Activated CD8-positive, alpha-beta memory T cell treated with anti-CD3 and anti-CD28 coated beads, Interleukin-2, amount 50 U/mL, for 1 hour (primary cell): ENCODE results near the gene HES3.

Experiments
- DNase-seq: peaks from one replicate; pipeline ENCODE4 v3.0.0-alpha.2; 2020; ENCODE audit errors: extremely low read depth

The HES3 gene

DNA sequence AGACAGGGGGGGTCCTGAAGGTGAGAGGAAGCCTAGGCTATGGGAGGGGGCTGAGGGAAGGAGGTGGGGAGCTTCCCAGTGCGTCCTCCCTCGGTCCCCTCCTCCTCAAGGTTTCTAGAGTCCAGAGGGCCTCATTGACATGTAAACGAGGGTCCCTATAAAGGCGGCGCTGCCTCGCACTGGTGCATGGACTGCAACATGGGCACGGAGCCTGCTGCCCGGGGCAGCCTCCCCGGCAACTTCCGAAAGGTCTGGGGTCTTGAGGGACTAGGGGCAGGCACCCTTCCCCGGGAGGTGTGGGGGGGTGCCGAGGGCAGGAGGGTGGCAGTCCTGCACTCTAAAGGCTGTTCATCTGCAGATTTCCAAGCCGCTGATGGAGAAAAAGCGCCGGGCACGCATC, at the start of gene HES3:
Gene HES3 (plus strand): TSS at position 187 of the 400 bp plus-strand sequence. CDS start 187 bp downstream, at position 374.
- no peak for DNase-seq

DNA sequence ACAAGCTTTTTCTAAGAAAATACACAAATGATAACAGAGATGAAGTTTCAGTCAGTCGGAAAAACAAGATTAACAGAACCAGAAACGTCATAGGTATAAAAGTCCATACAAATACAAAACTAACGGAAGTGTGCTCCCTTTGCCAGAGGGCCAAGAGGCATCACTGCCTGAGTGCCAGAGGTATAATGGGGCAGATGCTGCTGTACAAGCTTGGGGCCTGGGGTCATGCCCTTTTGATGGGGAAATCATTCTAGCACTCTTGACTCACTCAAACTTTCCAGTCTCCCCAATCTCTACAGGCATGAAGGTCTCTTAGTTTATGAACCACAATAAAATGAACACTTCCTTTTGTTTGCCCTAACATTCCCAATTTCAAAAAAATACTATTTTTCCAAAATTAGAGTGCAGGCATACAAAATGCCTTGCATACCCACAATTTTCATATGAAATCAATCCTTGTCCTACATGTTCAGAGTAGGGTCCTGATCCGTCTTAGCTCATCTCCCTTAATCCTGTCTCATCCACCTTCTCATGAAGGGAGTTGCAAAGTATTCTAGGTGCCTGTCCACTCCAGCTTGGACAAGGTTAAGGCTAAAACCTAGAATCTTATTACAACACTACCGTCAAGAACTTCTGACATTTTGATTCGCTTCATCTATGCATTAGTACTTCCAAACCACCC, 46.1 kb upstream of the HES3 start:
- no peak for DNase-seq

DNA sequence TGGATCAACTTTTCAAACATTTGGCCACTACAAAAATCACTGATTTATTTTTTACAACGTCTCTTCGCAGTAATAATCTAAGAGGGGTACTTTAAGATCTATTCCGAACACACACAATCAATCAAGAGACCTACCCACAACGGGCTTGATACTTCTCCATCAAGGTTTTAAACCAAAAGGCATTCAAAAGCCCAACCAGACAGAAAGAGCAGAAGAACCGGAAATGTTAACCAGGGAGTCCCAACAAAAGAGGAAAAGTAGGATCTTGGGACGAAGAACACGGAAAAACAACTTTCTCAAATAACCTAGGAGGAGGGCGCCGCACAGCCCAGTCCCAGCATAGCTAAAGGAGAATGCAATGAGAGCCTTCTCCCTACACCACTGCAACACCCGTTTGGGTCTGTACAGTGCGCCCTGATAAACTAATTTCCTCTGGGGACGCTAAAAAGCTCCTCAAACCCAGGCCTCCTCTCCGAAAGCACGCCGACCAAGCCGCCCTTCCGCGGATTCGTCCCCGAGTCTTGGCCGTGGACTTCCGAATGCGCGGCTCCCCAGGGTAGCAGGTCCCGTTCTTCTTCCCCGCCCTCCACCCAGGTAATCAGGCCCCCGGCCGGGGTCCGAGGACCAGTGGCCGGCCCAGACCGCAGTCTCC, 45.2 kb upstream of the HES3 start:
- no peak for DNase-seq

- peak; percentile 93 for DNase-seq
Measured at GRCh38 chr1:6199298-6200187, 44.4 kb upstream of the HES3 start, which contains the start of gene RPL22. Gene RPL22, minus strand, starts transcription at chr1:6199595. Its CDS starts 22 bp downstream, at chr1:6199573.

GRCh38 chr1:6200188-6200809, 43.7 kb upstream of the HES3 start:
- DNase-seq: no peak

GRCh38 chr1:6202256-6202655, 41.7 kb upstream of the HES3 start:
- DNase-seq: no peak

DNA sequence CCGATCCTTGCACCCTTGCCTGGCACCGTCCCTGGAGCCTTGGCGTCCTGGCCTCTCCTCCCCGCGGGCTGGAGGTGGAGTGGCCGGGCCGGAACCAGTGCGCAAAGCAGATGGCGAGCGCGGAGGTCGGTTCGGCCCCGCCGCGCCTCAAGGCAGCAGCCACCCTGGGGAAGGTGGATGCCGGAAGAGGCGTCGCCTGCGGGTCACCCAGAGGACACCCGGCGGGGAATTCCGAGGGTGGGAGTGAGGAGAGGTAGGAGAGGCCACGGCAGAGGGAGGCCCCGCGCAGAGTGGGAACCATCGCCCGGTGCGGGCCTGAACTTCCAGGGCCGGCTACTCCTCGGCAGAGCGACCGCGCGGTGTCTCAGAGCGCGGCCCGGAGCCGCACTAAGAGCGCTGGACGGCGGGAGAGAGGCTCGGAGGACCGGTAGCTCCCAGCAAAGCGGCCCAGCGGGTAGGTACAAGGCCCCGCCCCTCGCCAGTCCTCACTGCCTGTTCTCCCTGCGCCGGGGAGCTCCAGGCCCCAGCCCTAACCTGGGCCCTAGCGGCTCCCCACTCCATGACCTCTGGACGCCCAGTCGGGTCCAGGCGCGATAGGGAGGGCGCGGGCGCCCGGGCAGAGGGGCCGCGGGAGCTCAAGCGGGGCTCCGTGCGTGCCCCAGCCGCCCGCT, 38.0 kb upstream of the HES3 start, which contains the start of gene RNF207:
Gene RNF207 (plus strand): TSS at position 271 of the 671 bp plus-strand sequence. CDS start 417 bp downstream, outside the sequence.
- no peak for DNase-seq

- DNase-seq: no peak
Measured at GRCh38 chr1:6206520-6206855, 37.5 kb upstream of the HES3 start.

DNA sequence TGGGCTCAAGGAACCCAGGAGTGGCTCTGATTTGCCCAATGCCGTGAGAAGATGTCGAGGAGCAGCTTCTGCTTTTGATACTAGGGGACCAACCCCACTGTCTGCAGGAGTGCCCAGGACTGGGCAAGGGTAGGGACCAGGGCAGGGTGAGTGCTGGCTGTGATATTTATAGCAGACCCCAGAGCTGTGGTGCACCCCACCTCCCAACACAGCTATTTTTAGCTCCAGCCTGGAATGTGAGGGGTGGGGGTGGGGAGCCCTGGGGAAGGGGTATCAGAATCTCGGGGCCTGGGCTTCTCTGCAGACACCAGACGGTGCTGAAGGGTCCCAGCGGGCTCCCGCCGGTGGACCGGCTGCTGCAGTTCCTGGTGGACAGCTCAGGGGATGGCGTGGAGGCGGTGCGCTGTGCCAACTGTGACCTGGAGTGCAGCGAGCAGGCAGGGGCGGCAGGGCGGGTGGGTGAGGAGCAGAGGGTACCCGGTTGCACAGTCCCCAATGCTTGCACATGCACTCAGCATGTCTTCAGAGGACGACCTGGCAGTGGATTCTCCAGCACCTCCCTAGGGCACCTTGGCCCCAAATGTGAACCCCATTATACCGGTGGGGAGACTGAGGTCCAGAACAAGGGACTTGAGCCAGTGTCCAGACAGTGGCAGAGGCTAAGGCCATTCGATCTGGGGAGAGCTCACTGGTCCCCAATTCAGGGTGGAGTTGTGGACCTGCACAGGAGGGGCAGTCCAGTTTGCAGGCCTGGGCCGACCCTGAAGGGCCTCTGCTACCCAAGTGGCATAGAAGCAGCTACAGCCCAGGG, 36.7 kb upstream of the HES3 start:
- no peak for DNase-seq

GRCh38 chr1:6207921-6208320, 36.1 kb upstream of the HES3 start:
- DNase-seq: no peak

- no peak for DNase-seq
Measured at GRCh38 chr1:6208723-6209660, 35.0 kb upstream of the HES3 start.

DNA sequence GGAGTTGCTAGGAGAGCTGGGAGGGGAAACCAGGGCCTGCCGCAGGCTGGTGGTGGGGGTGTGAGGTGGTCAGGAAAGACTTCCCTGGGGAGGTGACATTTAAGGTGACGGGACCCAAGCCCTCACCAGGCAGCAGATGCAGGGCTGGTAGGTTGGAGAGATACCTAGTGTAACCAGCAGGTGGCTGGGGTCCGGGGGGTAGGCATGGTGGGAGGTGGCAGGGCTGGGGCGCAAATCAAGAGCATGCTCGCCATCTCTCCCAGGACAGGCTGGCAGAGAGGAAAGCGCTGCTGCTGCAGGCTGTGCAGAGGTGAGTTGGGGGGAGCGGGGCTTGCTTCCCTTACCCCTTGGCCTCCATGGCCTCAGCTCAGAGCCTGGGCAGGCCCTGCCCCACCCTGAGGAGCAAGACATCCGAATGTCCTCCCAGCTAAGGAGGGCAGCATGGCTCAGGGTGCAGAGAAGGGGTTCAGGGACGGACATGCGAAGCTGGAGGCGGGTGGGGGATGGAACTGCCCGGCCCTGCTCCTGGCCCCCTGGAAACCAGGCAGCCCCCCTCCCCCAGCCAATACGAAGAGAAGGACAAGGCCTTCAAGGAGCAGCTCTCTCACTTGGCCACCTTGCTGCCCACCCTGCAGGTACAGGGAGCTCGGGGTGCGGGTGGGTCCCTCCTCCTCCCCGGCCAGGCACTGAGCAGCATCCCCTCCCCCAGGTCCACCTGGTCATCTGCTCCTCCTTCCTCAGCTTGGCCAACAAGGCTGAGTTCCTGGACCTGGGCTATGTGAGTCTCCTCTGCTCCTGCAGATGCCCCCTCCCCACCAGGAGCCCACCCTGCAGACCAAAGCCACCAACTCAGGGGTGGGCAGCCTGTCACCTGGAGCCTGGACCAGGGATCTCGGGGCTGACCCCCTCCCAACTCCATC, 34.1 kb upstream of the HES3 start:
- DNase-seq: no peak

DNA sequence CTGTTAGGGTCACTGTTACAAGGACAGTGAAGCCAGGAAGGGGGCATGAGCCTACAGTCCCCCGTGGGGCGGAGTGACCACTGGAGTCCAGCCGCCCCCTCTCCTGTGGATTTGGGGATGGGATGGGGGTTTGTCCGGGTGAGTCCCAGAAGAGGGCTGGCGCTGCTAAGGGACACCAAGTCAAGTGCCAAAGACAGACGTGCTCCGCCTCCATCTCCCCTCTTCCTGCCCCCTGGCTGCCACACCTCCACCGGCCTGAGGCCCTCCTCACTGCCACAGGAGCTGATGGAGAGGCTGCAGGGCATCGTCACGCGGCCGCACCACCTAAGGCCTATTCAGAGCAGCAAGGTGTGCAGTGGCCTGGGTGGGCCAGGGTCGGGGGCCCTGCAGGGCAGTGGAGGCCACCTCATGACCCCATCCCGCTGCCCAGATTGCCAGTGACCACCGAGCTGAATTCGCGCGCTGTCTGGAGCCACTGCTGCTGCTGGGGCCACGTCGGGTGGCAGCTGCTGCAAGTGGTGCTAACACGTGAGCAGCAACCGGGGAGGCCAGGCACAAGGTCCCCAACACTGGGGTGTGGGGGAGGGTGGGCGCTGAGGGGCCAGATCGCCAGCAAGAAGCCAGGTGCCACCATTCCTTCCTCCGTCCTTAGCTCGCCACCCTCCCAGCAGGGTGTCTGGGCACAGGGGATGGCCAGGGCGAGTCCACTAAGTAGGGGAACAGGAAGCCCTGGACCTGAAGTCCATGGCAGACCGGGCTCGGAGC, 33.2 kb upstream of the HES3 start:
- DNase-seq: no peak

DNA sequence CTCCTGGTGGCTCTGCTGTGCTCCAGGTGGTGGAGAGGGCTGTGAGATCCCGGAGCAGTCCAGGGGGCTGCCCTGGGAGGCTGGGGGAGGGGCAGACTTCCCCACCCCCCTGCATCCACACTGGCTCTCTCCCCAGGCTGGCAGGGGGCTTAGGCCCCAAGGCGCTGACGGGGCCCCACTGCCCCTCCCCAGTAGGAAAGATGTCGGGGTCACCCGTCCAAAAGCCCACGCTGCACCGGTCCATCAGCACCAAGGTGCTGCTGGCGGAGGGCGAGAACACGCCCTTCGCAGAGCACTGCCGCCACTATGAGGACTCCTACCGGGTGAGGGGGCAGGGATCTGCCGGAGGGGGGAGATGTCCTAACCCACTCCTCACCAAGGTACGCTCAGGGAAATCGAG, 32.2 kb upstream of the HES3 start:
- DNase-seq: no peak

DNA sequence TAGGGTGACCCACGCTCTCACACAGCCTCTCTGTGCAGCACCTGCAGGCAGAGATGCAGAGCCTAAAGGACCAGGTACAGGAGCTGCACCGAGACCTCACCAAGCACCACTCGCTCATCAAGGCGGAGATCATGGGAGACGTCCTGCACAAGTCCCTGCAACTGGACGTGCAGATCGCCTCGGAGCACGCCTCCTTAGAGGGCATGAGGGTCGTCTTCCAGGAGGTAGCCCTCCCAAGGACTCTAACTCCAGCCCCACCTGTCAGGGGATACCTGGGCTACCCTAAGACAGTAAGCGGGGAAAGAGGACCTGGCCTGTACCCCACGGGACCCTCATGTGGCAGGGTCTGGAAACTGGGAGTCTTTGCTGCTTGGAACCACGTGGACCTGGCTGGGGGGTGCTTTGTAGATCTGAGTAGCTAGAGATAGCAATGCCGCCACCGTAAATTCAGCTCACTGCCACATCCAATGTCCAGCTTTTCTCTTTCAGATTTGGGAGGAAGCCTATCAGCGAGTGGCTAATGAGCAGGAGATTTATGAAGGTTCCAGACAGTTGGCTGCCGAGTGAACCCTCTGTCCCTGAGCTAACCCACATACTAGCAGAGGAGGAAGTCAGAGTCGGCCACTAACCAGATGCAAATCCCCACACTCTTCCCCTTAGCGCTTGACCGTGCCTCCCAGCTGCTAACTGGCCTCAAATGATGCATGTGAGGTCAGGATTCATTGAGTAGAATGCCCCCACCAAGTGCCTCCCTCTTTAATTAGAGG, 31.6 kb upstream of the HES3 start:
- no peak for DNase-seq

DNA sequence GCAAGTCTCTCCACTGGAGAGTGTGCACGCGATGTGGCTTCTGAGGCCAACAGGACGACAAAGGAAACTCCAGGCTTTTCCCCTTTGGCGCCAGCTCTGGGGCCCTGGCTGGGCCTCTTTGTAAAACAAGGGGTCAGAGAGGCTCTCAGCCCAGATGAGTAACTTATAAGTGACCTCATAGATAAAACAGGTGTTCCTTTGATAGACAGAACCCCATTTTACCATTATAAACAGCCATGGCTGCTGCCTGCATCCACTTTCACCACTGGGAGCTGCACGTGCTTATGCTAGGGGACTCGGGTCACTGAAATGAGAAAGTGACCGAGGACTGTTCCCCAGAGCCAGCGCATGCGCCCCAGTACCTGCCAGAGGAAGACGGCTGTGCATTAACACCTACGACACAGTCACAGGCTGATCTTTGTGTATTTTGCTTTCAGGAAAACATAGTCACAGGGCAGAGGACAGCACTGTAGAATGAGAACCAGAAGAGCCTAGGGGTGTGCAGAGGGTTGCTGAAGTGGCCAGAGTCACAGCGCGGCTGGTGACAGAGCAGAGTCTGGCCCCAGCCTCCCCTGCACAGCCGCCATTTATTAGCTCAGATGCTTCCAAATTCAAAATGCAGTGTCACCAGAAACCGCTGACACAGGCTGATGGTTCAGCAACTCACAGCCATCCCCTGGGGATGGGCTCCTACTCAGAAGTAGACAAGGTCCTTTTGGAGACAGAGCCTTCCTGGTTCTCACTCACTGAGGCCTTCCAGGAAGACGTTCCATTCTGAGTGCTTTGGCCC, 25.4 kb upstream of the HES3 start:
- DNase-seq: no peak
